Small intestine (tissue), 7 donors: Measurements from ENCODE around the gene BCAS1. TPM values are rescaled to one million over a fixed set of nuclear protein-coding genes. Genes with fewer than 3 reads are reported as not detected.
A peak's percentile ranks its signal among the peaks of the same experiment; 100 is the strongest.

Experiments
- DNase-seq, 2 donors: peaks; one replicate each; pipeline versions ENCODE4 v3.0.0 to v3.0.0-alpha.2; 2013
- FAIRE-seq: peaks from 2 replicates; lab custom pipeline; 2012; peaks lifted over from hg19 to GRCh38; lab: Jason Lieb, UNC
- H3K27ac ChIP-seq, 3 donors: one replicate each; pipeline ENCODE4 v1.5.1; 2013; ENCODE audit warnings: low read length in 2 of 3, mild to moderate bottlenecking in 2 of 3, control low read depth in 1 of 3, inconsistent platforms in 1 of 3, low read depth in 1 of 3, moderate library complexity in 1 of 3
- H3K27me3 ChIP-seq, 3 donors: one replicate each; pipeline ENCODE4 v1.6.1; 2013; ENCODE audit warnings: low read length in 3 of 3, inconsistent platforms in 1 of 3; ENCODE audit not compliant: control insufficient read depth in 3 of 3, insufficient read depth in 3 of 3
- H3K36me3 ChIP-seq, 3 donors: one replicate each; pipeline ENCODE4 v1.6.1; 2013; ENCODE audit warnings: low read length in 3 of 3, inconsistent platforms in 1 of 3, low read depth in 1 of 3, mild to moderate bottlenecking in 1 of 3, moderate library complexity in 1 of 3; ENCODE audit not compliant: control insufficient read depth in 3 of 3, insufficient read depth in 2 of 3
- H3K4me1 ChIP-seq, 3 donors: one replicate each; pipeline ENCODE4 v1.6.1; 2013; ENCODE audit warnings: low read length in 2 of 3, inconsistent platforms in 1 of 3, low read depth in 1 of 3, mild to moderate bottlenecking in 1 of 3, moderate library complexity in 1 of 3; ENCODE audit not compliant: control insufficient read depth in 3 of 3, insufficient read depth in 2 of 3
- H3K4me3 ChIP-seq, 3 donors: one replicate each; pipeline ENCODE4 v1.5.1; 2013; ENCODE audit warnings: low read length in 3 of 3, control low read depth in 1 of 3, inconsistent platforms in 1 of 3, low read depth in 1 of 3, mild to moderate bottlenecking in 1 of 3, moderate library complexity in 1 of 3
- H3K9me3 ChIP-seq, 2 donors: one replicate each; pipeline ENCODE4 v1.6.1; 2013; ENCODE audit warnings: low read depth in 1 of 2, low read length in 1 of 2; ENCODE audit not compliant: control insufficient read depth in 2 of 2, insufficient read depth in 1 of 2
- WGBS, 3 donors: extraction: QIAGEN DNeasy Blood & Tissue Kit; methylation state at CpG; one replicate each; pipeline ENCODE4 v1.1.7; 2013; 5-methylcytosine and 5-hydroxymethylcytosine counted together
- polyA plus RNA-seq, 4 donors: library from polyadenylated mRNA; stranded (reverse) in 3 of 4; unstranded in 1 of 4; fragments of 200-250 nt in 3 of 4; fragments of 120-200 nt in 1 of 4; gene quantifications; one replicate each; pipeline versions ENCODE4 v1.2.1 to v1.2.3, GENCODE V29; 2013
- donor health status: healthy with polysubstance abuse.
- donor health status: control.
- donor health status: control.
- donor health status: Bipolar disorder and iron deficiency.
- donor health status: healthy.

Gene BCAS1
- polyA plus RNA-seq, 4 donors = 5.3 to 52.9 (median 30.8) TPM

DNA sequence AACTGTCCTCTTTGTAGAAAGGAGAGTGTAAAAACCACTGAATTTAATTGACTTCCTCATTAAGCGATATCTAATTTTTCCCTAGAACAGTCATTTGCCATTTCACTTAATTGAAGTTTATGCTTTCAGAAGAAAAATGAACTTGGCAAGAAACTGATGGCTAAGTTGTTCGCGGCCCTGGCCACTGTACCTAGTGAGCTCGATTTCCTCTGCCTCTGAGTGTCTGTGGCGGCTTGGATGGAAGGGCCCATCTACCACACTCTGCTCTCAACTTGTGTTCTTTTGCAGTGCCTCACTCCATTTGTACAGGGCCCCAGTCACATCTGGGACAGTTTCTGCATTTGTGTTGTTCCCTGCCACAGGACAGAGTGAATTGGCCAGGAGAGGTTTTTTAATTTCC, 102.9 kb downstream of the BCAS1 start:
- Histone ChIP-seq H3K9me3 (no peaks in the 10 kb centered on the region), H3K4me1 (no peaks in the 10 kb centered on the region), H3K27me3 (no peaks in the 10 kb centered on the region), H3K36me3 (no peaks in the 10 kb centered on the region), H3K4me3 (no peak overlapping the region), H3K27ac (no peak overlapping the region)
- 94 to 95% (median 94%) methylated on average over 5 of the region's 5 CpGs for WGBS, 3 donors
- FAIRE-seq (no peak), DNase-seq (no peak)

GRCh38 chr20:53966774-53967398, 103.5 kb downstream of the BCAS1 start:
- FAIRE-seq = no peak
- no peak overlapping the region for H3K27ac ChIP-seq
- 74 to 82% (median 81%) methylated on average over 5 of the region's 5 CpGs for WGBS, 3 donors
- no peaks in the 10 kb centered on the region for H3K27me3 ChIP-seq
- H3K36me3 ChIP-seq = no peaks in the 10 kb centered on the region
- DNase-seq = no peak
- no peaks in the 10 kb centered on the region for H3K9me3 ChIP-seq
- no peaks in the 10 kb centered on the region for H3K4me1 ChIP-seq
- H3K4me3 ChIP-seq = no peak overlapping the region

DNA sequence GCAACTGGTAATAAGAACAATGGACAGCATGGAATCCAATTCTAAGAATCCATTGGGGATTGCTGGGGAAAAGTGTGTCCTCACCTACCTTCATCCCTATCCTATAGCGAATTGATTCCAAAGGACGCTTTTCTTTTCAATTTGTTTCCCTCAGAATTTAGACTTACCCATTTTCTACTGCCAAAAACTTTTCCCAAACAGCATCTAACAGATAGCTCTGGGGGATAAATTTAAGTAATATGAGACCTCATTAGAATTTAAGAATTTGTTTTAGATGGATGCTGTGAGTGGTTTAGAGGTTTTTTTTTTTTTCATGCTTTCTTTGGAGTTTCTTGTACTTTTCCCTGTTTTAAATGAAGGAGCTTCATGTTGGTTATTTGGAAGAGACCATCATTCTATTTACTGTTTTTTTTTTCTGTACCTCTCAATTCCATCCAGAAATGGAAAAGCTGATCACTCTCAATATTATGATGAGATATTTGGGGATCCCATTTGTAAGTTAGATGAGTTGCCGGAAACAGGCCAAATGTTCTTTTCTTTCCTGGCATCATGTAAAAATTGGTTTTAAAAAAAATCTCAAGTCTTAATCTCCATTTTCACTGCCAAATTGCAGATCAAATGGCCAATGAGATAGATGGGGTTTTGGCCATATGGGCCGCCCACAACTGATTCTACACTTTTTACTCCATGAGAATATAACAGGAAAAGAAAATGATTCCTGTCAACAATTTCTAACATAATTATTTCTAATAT, 105.7 kb downstream of the BCAS1 start:
- H3K36me3 ChIP-seq = no peaks in the 10 kb centered on the region
- H3K27me3 ChIP-seq = no peaks in the 10 kb centered on the region
- 93 to 97% (median 95%) methylated on average over 4 of the region's 4 CpGs for WGBS, 3 donors
- H3K4me1 ChIP-seq = no peaks in the 10 kb centered on the region
- FAIRE-seq (no peak), DNase-seq (no peak)
- no peak overlapping the region for H3K4me3 ChIP-seq
- no peak overlapping the region for H3K27ac ChIP-seq
- no peaks in the 10 kb centered on the region for H3K9me3 ChIP-seq

- Histone ChIP-seq H3K4me3 (no peak overlapping the region), H3K36me3 (no peaks in the 10 kb centered on the region), H3K27ac (no peak overlapping the region), H3K4me1 (no peaks in the 10 kb centered on the region), H3K27me3 (no peaks in the 10 kb centered on the region), H3K9me3 (no peaks in the 10 kb centered on the region)
- WGBS, 3 donors = 29 to 65% (median 46%) methylated on average over 3 of the region's 3 CpGs
- FAIRE-seq = no peak
- peak in 1 of 2 donors; percentile 18 for DNase-seq
These were observed 106.3 kb downstream of the BCAS1 start for GRCh38 chr20:53964067-53964466.

- FAIRE-seq (no peak), DNase-seq (no peak)
- H3K4me1 ChIP-seq = no peaks in the 10 kb centered on the region
- H3K9me3 ChIP-seq = no peaks in the 10 kb centered on the region
- H3K36me3 ChIP-seq = no peaks in the 10 kb centered on the region
- 81 to 92% (median 86%) methylated on average over 9 of the region's 9 CpGs for WGBS, 3 donors
- H3K27me3 ChIP-seq = no peaks in the 10 kb centered on the region
- no peak overlapping the region for H3K27ac ChIP-seq
- H3K4me3 ChIP-seq = no peak overlapping the region
These were observed 106.8 kb downstream of the BCAS1 start for GRCh38 chr20:53963635-53964034.

DNA sequence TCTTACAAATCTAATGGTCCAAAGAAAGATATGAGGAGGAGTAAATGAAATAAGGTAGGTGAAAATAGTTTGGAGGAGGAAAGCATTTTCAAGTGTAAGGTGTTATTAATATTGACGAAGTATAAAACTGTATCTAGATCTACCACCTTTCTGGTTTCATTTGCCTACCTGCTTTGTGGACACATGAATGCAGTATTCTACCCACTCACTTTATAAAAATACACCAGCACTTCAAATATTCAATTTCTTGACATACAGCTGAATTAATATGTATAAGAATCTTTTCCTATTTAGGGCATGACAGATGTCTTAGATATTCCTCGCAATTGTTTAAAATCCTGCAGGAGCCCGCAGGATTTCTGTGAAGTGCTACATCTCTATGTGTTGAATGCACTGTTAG, 108.0 kb downstream of the BCAS1 start:
- Histone ChIP-seq H3K36me3 (no peaks in the 10 kb centered on the region), H3K27me3 (no peaks in the 10 kb centered on the region), H3K4me3 (no peak overlapping the region), H3K27ac (no peak overlapping the region), H3K9me3 (no peaks in the 10 kb centered on the region), H3K4me1 (no peaks in the 10 kb centered on the region)
- DNase-seq = no peak
- WGBS, 3 donors = 94 to 97% (median 95%) methylated on average over 3 of the region's 3 CpGs
- no peak for FAIRE-seq

- Histone ChIP-seq H3K4me3 (no peak overlapping the region), H3K27ac (no peak overlapping the region)
- FAIRE-seq = no peak
These were observed 108.9 kb downstream of the BCAS1 start for GRCh38 chr20:53961527-53961926.

DNA sequence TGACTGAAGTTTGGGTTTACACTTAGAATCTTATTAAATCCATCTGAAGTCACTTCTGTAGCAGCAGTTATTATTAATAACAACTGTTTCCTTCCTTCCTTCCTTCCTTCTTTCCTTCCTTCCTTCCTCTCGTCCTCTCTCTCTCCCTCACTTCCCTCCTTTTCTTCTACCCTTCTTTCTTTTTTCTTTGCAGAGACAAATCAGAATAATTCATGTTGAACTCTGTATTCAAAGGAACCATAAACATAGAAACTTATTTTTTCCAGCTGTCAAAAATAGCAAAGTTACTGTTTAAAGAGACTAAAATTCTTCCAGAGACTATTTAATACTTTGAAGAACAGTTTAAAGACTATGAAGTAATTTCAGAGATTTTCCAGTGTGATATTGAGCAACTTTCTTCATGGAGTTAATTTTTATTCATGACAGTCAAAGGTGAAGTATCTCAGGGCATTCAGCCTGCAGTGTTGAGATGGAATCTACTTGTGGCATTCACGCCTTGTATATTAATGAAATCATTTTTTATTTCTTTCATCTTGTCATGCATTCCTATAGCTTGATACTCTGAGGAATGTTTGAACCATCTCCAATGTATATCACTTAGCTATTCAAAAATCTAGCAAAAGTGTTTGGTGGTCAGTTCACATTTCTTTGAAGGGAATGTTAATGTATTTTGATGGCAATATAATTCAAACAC, 109.7 kb downstream of the BCAS1 start:
- Histone ChIP-seq H3K4me1 (no peaks in the 10 kb centered on the region), H3K36me3 (no peaks in the 10 kb centered on the region), H3K27me3 (no peaks in the 10 kb centered on the region), H3K9me3 (no peaks in the 10 kb centered on the region), H3K27ac (no peak overlapping the region), H3K4me3 (no peak overlapping the region)
- DNase-seq (no peak), FAIRE-seq (no peak)
- WGBS, 3 donors = 37 to 49% (median 43%) methylated on average over 2 of the region's 2 CpGs

More at GRCh38 chr20:53961527-53961926, 108.9 kb downstream of the BCAS1 start:
- no peak for DNase-seq
- no peaks in the 10 kb centered on the region for H3K36me3 ChIP-seq
- no peaks in the 10 kb centered on the region for H3K27me3 ChIP-seq
- no peaks in the 10 kb centered on the region for H3K4me1 ChIP-seq
- no peaks in the 10 kb centered on the region for H3K9me3 ChIP-seq
- 64 to 77% (median 71%) methylated on average over 4 of the region's 4 CpGs for WGBS, 3 donors
